HG02884 (cell line): ENCODE measurements around the gene ASTL.

Source experiments
- ATAC-seq: cut with Tn5 transposase; IDR thresholded peaks from one replicate; pipeline ENCODE4 v1.9.1; 2021; ENCODE audit warnings: mild to moderate bottlenecking, moderate library complexity; ENCODE audit not compliant: unreplicated experiment

ASTL gene

DNA sequence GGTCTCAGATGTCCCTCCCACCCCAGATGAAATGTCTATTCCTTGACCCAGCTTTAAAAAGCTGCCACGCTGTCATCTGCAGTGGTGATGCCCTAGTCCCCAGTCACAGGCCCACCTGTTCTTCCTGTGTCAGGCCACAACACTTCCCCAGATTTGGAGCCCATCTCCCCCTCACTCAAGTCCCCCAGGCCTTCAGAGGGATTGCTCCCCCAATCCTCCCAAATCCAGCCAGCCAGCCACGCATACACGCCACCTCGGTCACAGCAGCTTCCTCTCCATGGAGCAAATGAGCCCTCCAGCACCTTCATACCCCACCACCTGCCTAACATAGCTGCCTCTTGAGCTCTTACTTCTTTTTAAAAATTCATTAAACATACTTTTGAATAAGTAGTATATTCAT is 7.8 kb downstream of the ASTL start:
- ATAC-seq: no peak

DNA sequence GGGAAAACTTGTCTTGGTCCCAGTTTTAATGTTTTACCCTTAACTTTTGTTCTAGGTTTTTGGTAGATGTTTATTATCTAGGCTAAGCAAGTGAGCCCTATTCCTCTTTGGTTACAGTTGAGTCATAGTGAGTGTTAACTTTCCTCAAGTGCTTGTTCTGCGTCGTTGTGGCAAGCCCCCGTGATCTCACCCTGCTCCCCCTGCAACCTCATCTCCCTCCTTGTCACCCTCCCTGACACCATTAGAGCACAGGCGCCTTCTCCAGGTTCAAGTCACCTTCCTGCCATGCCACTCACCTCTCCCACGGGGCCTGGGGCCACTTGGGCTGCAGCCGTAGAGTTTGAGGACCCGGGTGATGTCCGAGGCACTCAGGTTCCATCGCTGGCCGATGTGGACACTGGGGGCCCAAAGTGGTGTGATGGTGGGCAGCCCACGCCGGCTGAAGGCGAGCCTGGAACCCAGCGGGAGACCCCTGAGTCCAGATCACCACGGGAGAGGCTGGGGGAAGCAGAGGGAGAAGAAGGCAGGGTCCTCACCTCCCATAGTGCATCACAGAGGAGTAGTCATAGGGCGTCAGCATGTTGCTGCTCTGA is 8.7 kb downstream of the ASTL start:
- ATAC-seq: no peak

DNA sequence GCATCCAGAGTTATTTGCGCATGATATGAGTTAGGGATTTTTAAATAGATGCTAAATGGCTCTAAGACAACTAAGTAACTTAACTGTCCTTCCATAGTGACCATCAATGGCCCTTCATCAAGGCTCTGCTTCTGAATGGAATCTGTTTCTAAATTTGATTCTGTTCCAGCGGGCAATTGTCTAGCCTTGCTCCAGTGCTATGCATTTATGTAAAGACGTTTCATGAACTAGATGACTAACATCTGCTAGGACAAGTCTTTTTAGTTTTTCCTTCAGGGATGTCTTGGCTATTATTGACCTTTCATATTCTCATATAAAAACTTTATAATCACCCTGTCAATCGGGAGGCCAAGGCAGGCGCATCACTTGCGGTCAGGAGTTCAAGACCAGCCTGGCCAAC is 9.8 kb downstream of the ASTL start:
- ATAC-seq: no peak

DNA sequence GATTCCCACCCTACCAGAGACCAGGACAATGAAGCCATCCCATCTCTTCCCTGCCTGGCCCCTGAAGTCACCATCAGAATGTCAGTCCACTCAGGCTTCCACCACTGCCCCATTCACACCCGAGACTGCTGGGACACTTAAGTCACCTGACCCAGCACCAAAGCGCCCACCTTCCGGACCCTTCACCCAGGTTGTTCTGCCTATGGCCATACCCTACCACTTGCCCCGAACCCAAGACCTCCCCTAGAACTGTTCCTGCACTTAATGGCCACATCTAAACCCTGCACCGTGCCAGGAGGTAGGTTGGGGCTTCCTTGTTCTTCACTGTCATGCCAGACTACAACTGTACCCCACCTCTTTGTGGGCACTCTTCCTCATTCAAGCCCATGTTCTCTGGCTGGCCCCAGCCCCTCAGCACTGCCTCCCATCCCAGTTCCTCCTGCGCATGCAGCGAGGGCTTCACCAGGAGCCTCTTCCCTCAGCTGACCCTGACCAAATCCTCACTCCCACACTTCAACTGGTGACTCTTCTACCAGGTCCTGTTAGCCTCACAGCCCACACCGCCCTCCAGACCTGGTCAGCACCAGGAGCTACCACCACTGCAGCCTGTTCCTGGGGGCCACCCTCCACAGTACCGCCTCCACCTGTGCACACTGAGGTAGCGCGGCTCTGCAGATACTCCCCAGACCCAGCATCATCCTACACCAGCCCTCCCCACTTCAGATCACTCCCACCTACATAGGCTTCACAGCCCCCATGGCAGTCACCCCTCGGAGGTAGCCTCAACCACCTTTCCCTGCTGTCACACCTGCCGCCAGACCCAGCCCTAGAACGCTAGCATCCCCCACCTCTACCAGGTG is 13.7 kb downstream of the ASTL start:
- no peak for ATAC-seq

DNA sequence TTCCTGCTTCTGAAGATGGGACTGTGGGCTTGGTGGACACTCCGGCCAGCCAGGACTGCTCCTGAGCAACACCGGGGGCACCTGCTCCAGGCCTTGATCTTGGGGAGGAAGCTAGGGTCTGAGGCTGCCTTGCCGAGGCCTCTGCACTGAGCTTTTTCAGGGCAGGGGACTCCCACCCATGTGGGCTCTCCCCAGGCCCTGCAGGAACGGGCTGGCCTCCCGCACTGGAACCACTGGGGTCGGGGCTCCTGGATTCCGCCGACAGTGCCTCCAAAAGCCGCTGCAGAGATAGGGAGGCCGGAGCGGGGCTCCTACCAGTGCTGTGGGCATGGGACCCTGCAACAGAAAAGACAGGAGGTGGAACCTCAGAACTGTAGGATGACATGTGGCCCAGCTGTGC is 14.4 kb downstream of the ASTL start:
- no peak for ATAC-seq

DNA sequence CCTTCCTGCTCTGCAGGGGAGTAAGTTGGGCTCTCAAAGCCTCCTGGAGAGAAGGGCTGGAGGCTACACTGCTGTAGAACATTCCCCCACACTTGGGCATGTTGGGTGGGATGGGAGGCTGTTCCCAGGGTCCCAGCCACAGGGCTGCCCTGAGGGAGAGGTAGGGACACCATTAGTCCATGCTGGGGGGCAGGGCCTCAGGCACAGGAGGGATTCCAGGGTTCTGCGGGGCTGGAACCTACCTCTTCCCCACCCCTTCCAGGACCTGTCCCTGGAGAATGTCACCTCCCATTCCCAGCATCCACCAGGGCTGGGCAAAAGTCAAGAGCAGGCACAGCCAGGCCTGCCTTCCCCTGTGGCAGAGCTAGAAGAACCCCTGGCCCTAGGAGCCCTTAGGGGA is 15.0 kb downstream of the ASTL start:
- no peak for ATAC-seq

DNA sequence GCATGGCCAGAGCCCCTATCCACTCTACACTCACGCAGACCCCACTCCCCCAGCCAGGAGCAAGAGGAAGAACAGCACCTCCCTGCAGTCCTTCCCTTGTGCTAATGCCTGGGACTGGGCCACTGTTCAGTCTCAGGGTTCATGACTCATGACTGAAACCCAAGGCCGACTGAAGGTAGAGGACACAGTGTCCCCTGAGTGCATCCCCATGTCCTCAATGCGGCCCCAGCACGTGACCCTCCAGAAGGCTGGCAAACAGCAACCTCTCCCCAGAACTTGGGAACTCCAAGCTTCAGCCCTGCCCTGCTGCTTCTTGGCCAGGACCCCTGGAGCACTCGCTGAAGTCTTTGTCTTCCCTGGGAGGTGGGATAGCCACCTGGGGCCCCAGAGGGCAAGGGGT is 15.9 kb downstream of the ASTL start:
- ATAC-seq: no peak

DNA sequence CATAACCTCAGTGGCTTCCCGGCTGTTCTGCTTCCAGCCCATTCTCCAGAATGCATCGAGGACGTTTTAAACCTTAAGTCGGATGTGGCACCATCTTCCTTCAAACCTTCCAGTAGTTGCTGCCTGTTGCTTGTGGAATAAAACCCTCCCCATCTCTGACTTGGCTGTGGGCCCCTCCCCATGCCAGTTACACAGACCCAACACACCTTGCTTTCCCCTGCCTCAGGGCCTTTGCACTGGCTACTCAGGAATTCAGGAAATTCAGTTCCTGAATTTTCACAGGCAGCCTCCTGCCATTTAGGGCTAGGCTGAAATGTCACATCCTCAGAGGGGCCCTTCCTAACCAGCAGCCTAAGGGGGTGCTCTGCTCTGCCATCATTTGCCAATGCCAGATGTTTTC is 16.9 kb downstream of the ASTL start:
- no peak for ATAC-seq

DNA sequence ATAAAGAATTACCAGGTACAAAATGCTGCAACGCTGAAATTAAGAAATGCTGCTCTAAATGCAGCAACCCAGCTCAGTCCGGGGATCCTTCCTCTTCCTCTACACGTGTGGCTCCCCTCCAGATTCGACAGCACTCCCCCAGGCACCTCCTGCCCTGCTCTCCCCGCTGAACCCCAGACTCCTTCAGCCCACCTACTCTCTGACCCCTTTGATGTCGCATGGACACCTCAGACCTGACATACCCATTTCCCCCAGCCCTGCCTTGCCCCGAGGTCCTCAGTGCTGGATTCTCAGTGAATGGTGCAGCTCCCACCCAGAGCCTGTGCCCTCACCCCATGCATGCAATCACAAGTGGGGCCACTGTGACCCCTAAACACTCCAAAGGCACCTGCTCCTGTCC is 17.3 kb downstream of the ASTL start:
- ATAC-seq: no peak

DNA sequence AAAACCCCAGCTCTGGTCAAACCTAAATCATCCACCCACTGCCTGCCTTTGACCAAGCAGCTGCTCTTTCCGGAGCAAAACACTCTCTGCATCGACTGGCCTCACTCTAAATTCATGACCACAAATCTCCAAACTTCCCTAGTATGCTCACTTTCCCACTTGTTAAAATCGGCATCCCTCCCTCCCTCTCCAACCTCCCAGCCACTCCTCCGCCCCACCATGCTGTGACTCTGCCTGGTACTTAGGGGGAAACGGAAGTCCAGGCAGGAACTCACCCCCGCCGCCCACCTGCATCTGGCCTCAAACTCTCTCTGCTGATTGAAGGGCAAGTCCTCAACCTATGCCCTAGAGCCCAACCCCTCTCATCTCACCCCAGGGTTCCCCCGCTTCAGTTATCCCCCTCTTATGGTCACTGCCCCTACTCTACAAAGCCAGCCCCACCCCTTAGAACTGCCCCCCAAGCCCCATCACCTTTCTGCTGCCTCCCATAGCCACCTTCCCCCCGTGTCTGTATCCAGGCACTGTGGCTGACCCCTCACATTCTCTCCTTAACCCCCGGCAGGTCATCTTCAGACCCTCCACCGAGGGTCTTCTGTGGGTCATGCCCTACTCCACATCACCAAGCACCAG is 18.1 kb downstream of the ASTL start:
- no peak for ATAC-seq

DNA sequence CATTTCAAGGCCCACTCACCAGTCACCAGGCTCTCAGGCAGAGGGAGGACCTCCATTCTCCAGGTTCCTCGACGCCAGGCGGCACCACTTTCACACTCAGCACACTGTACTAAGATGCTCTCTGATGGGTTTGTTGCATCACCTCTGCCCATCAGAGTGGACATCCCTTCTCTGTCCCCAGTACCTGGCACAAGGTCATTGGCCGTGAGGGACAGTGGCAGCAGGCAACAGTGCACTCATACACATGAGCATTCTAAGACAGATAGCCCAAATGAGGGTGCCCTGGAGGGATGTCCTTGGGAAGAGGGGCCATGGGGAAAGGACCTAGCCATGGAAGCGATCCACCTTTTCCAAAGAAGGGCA is 18.9 kb downstream of the ASTL start:
- ATAC-seq: no peak

DNA sequence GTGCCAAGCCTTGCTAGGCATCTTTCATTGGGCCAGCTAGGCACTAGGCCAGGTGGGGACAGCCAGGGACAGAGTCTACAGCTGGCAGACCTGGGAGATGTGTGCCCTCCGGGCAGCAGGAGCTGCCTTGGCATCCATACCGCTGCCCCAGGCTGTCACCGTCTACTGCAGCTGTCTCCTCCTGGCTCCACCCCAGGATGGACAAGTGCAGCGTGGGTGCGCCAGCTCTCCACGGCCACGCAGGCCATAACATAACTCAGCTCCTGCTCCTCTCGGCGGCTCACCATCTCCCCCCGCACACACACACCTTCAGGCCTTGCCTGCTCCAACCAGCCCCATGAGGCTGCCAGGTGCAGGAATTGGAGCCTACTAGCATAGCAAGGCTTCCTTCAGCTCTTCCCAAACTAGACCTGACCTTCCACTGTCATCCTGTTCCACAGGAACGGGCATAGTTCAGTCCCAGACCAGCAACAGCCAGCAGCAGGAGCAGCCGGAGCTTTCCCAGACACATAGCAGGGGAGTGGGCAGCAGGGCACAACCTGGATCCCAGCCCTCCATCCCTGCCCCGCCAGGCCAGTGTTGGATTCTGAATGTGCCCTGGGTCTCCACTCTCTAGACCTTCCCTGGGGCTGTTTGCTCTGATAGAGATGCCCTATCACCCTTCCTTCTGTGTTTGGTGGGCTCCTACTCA is 19.5 kb downstream of the ASTL start:
- ATAC-seq: no peak

DNA sequence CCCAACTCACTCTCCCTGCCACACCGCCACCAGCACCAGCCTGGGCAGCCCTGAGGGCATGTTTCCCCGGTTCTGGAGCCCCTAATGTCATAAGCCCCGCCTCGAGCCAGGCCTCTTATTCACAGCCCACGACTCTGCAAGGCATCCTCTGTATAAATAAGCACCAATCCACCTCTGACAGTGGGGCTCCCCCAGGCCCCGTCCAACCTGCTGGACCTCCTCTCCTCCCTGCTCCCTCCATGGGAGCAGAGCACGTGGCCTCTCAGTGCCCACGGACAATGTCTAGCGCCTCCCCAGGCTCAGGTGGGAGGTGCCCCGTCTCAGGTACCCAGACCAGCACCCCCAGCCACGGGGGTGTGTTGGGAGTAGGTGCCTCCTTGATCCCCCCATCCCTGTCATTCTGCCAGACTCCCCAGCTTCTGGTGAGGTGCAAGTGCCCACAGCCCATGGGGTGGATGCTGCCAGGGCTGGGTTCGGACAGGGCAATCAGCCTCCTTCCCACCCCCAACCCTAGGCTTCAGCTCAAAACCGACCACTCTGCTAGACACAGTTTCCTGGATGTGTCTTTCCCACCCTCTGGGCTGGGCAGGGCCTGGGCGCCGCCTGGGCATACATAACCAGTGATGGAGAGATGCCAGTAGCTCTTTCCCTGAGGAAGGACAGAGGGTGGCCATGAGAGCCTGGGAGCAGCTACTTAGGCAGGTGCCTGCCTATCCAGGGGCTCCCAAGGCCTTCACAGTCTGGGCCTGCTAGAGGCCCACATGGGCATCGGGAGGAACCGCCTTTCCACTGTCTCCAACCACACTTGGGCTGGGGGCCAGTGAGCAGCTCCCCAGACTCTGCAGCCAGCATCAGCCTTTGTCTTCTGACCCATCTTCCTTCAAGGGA is 20.4 kb downstream of the ASTL start:
- ATAC-seq: no peak

DNA sequence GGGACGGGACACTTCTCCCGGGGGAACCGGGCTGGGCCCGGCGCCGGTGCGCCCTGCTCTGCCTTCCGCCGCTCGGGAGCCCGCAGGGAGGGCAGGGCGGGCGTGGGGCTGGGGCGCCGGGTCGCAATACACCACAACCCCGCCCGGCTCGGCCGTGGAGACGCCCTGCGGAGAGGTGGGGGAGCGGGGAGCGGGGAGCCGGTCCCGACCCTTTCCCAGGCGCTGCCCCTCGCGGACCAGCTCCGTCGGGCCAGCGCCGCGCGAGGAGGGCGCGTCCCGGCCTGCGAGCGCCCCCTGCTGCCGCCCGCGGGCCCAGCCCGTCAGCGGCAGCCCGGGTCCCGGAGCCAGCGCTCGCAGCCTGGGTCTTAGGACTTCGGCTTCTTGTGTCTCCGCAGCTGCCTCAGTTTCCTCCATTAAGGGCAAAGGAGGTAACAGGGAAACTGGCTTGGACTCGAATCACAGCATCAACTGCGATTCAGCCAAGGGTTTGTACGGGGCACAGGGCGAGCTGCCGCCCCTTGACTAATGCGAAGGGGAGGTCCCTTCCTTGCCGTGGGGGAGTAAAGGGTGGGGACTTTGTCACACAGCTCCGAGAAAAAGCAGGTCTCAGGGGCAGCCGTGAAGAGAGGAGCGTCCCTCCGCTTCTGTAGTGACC is 21.3 kb downstream of the ASTL start:
- peak; percentile 58 for ATAC-seq

DNA sequence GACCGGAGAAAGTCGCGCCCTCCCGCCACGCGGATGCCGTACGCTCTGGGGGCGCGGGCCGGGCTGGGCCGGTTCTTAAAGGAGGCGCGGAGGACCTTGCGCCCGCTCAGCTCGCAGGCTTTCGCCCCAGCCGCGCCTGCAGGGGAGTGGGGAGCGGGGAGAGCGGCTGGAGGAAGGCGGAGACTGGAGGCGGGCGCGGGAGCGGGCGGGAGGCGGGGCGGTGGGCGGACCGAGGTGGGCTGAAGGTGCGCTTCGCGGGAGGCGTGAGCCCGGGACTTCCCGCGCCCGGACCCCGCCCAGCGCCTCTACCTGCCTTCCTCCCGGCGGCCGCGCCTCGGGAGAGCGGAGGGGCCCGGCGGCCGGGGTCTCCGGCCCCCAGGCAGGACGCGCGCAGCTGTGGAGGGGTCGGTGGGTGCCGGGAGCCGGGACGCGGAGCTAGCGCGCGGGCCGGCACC is 21.9 kb downstream of the ASTL start, which contains the start of gene ADRA2B:
ADRA2B (minus strand) TSS at position 148 of the 455 bp plus-strand sequence. CDS start 422 bp downstream, outside the sequence.
- ATAC-seq: peak; percentile 39

DNA sequence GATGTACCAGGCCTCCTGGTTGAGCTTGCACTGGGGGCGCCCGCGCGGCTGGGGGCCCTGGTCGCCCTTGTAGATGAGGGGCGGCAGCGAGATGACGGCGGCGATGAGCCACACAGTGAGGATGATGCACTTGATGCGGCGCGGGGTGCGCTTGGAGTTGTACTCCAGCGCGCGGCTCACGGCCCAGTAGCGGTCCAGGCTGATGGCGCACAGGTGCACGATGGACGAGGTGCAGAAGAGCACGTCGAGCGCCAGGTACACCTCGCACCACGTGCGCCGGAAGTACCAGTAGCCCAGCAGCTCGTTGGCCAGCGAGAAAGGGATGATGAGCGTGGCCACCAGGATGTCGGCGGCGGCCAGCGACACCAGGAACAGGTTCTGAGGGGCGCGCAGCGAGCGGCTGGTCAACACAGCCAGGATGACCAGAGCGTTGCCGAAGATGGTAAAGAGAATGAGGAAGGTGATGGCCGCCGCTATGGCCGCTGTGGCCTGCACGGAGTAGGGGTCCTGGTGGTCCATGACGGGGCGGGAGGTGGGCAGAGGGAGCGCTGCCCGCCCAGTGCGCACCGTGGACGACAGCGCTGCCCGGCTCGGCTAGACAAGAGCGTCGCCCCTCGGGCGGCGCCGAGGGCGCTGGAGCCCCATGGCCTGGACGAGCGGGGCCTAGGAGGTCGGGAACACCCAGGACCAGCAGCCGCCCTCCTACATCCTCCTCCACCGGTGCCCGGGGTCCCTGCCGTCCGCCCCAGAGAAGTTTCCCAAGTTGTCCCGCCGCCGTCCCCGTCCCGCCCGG is 22.5 kb downstream of the ASTL start:
- ATAC-seq: no peak

DNA sequence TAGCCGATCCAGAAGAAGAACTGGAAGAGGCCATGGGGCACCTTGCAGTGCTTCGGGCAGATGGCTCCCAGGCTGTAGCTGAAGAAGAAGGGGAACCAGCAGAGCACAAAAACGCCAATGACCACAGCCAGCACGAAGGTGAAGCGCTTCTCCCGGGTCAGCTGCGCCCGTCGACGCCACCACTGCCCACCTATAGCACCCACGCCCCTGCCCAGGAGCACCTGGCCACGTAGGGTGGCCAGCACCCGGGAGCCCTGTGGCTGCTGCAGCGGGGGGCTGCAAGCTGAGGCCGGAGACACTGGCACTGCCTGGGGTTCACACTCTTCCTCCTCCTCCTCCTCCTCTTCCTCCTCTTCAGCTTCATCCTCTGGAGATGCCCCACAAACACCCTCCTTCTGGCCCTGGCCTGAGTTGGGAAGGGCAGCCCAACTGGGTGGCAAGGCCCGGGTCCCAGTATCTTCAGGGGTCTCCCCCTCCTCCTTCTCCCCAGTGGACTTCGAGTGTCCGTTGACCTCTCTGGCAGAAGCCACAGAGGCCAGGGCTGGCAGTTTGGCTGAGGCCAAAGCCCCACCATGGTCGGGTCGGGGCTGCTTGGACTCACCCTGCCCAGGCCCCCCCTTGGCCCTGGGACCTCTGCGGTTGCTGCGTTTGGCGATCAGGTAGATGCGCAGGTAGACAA is 23.3 kb downstream of the ASTL start:
- no peak for ATAC-seq

DNA sequence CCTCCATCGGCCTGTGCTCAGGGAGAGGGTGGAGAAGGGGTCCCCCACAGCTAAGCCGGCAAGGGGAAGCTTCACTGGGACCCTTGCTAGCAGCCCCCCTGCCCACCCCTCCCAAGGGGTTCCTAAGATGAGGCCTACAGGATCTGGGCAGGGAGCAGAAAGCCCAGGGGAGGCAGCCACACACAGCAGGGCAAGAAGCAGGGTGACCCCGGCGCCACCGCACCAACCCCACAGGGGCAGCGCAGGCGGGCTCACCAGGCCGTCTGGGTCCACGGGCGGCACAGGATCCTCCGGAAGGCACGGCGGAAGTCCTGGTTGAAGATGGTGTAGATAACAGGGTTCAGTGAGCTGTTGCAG is 23.8 kb downstream of the ASTL start:
- ATAC-seq: no peak

DNA sequence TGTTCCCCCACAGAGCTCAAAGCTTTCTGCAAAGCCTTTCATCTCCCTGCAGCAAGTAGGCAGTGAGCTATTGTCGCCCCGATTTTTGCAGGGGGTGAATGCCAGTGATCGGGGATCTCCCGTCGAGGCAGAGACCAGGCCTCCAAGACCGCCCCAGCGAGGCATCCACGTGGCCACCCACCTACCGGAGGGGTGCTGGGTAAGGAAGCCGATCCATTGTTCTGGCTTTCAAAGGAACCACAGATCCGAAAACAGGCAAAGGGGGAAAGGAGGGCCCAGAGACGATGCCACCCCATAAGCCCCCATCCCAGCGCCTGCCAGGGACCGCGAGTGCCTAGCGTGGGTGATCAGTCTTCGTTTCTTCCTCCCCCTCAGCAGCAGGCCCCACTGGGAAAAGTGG is 24.4 kb downstream of the ASTL start:
- no peak for ATAC-seq
